CD4-positive, alpha-beta T cell (primary cell): ENCODE results near the gene KATNAL1. TPM values are rescaled to one million over a fixed set of nuclear protein-coding genes. Genes with fewer than 3 reads are reported as not detected.

Experiments used
- ATAC-seq: fragments of 200-7000 bp; cut with Tn5 transposase; one replicate; pipeline ENCODE4 v1.10.0; 2022; ENCODE audit warnings: mild to moderate bottlenecking; ENCODE audit not compliant: poor library complexity
- CTCF ChIA-PET: fragments of 350-600 bp; sonication (Branson Sonifier 250); formaldehyde crosslinking; loops from one replicate; lab custom pipeline; 2021; ENCODE audit warnings: antibody characterized with exemption, inconsistent platforms; lab: Charles Lee
- POLR2A ChIA-PET: fragments of 350-600 bp; sonication (Branson Sonifier 250); formaldehyde crosslinking; loops from one replicate; lab custom pipeline; 2021; ENCODE audit warnings: antibody characterized with exemption, inconsistent platforms; lab: Charles Lee
- DNase-seq, 14 experiments: peaks; one replicate each; pipeline ENCODE4 v3.0.0-alpha.2; 2013 to 2020; ENCODE audit warnings: mixed read lengths in 2 of 14
- H3K27ac ChIP-seq, 2 donors: one replicate each; pipeline versions ENCODE4 v1.5.1 to v1.7.0; 2013; ENCODE audit warnings: low read length in 2 of 2, low read depth in 1 of 2, mild to moderate bottlenecking in 1 of 2
- H3K27me3 ChIP-seq, 2 experiments: 1 replicate in 1 of 2; 2 replicates in 1 of 2; pipeline versions ENCODE4 v1.6.1 to v1.7.0; 2013; ENCODE audit warnings: low read length in 2 of 2, control low read depth in 1 of 2, mild to moderate bottlenecking in 1 of 2, moderate library complexity in 1 of 2; ENCODE audit not compliant: insufficient read depth in 2 of 2, control insufficient read depth in 1 of 2
- H3K36me3 ChIP-seq: one replicate; pipeline ENCODE4 v1.6.1; 2013; ENCODE audit warnings: low read length, control low read depth; ENCODE audit not compliant: insufficient read depth
- H3K4me1 ChIP-seq: one replicate; pipeline ENCODE4 v1.6.1; 2013; ENCODE audit warnings: low read length, control low read depth; ENCODE audit not compliant: insufficient read depth
- H3K4me3 ChIP-seq: one replicate; pipeline ENCODE4 v1.5.1; 2013; ENCODE audit warnings: mild to moderate bottlenecking, low read length, moderate library complexity
- H3K9me3 ChIP-seq, 2 experiments: 1 replicate in 1 of 2; 2 replicates in 1 of 2; pipeline versions ENCODE4 v1.6.1 to v1.7.0; 2013; ENCODE audit warnings: low read length in 2 of 2, mild to moderate bottlenecking in 2 of 2, control low read depth in 1 of 2, moderate library complexity in 1 of 2; ENCODE audit not compliant: control insufficient read depth in 1 of 2, insufficient read depth in 1 of 2
- H3K27ac Mint-ChIP-seq: one replicate; pipeline ENCODE4 v1.8.0; 2020; ENCODE audit warnings: mixed read lengths
- H3K27me3 Mint-ChIP-seq: one replicate; pipeline ENCODE4 v1.8.0; 2021; ENCODE audit warnings: mixed read lengths
- H3K36me3 Mint-ChIP-seq: one replicate; pipeline ENCODE4 v1.8.0; 2021; ENCODE audit warnings: low read depth, mixed read lengths
- H3K4me1 Mint-ChIP-seq: one replicate; pipeline ENCODE4 v1.8.0; 2021; ENCODE audit warnings: low read depth, mixed read lengths
- H3K4me3 Mint-ChIP-seq: one replicate; pipeline ENCODE4 v1.8.0; 2020; ENCODE audit warnings: mild to moderate bottlenecking, mixed read lengths
- H3K9me3 Mint-ChIP-seq: one replicate; pipeline ENCODE4 v1.8.0; 2020; ENCODE audit warnings: mixed read lengths
- CTCF ChIP-seq: fragments of 200-600 bp; IDR thresholded peaks from one replicate; pipeline ENCODE4 v1.8.0; 2022; ENCODE audit warnings: antibody characterized with exemption, mild to moderate bottlenecking
- intact Hi-C, 2 experiments: fragments of 100-400 bp; cut with DNase I in 1 of 2; cut with micrococcal nuclease in 1 of 2; formaldehyde crosslinking; loops; one replicate each; pipeline versions ENCODE4 v1.15.1 to v1.9.0; 2023 to 2025; cut with DNase I, micrococcal nuclease
- total RNA-seq, 174 experiments: library from RNA in 2 of 174; stranded (reverse) in 2 of 174; gene quantifications; one replicate each; pipeline ENCODE4 v1.2.3 and lab custom pipeline; 2021 to 2026

KATNAL1 gene
- total RNA-seq, 2 experiments from 2014 or later = 3.3 to 3.4 TPM

GRCh38 chr13:30222254-30222653 is 85.1 kb downstream of the KATNAL1 start:
- Histone ChIP-seq H3K36me3 (peaks cover 11% of the 10 kb centered on the region), H3K4me3 (no peak overlapping the region), H3K4me1 (no peaks in the 10 kb centered on the region), H3K27ac (no peak overlapping the region), H3K27me3 (no peaks in the 10 kb centered on the region), H3K9me3 (peaks cover 15 to 18% of the 10 kb centered on the region in 2 experiments)
- no peak for DNase-seq
- intact Hi-C loops = no loop called here
- Mint-ChIP-seq H3K4me1 (no peaks in the 10 kb centered on the region), H3K27me3 (no peaks in the 10 kb centered on the region), H3K36me3 (peaks cover 54% of the 10 kb centered on the region), H3K9me3 (peaks cover 4% of the 10 kb centered on the region), H3K27ac (no peak overlapping the region), H3K4me3 (no peak overlapping the region)
- no peak for ATAC-seq
- POLR2A ChIA-PET = no interaction called here
- TF ChIP-seq CTCF = no peak
- CTCF ChIA-PET = no interaction called here

GRCh38 chr13:30216111-30216510 is 91.2 kb downstream of the KATNAL1 start:
- DNase-seq (peak in 1 of 14 experiments; percentile 5), ATAC-seq (no peak)
- Histone ChIP-seq H3K27ac (no peak overlapping the region), H3K27me3 (no peaks in the 10 kb centered on the region), H3K36me3 (no peaks in the 10 kb centered on the region), H3K9me3 (peaks cover 0 to 3% of the 10 kb centered on the region in 2 experiments), H3K4me3 (no peak overlapping the region), H3K4me1 (no peaks in the 10 kb centered on the region)
- ChIA-PET CTCF (no interaction called here), POLR2A (no interaction called here)
- intact Hi-C loops = no loop called here
- TF ChIP-seq CTCF = no peak
- H3K4me1 Mint-ChIP-seq = no peaks in the 10 kb centered on the region
- H3K27ac Mint-ChIP-seq = no peak overlapping the region
- H3K27me3 Mint-ChIP-seq = no peaks in the 10 kb centered on the region
- H3K9me3 Mint-ChIP-seq = no peaks in the 10 kb centered on the region
- H3K4me3 Mint-ChIP-seq = no peak overlapping the region
- H3K36me3 Mint-ChIP-seq = peaks cover 2% of the 10 kb centered on the region

- no peak overlapping the region for H3K27ac ChIP-seq
- CTCF ChIA-PET = no interaction called here
- intact Hi-C loops = no loop called here
- DNase-seq (no peak), ATAC-seq (no peak)
- H3K36me3 ChIP-seq = peaks cover 2% of the 10 kb centered on the region
- H3K9me3 ChIP-seq = peaks cover 0 to 3% of the 10 kb centered on the region in 2 experiments
- no peaks in the 10 kb centered on the region for H3K36me3 Mint-ChIP-seq
- no peak for TF ChIP-seq CTCF
- no peaks in the 10 kb centered on the region for H3K27me3 Mint-ChIP-seq
- H3K27ac Mint-ChIP-seq = no peak overlapping the region
- no peaks in the 10 kb centered on the region for H3K4me1 ChIP-seq
- H3K27me3 ChIP-seq = no peaks in the 10 kb centered on the region
- peaks cover 7% of the 10 kb centered on the region for H3K4me1 Mint-ChIP-seq
- POLR2A ChIA-PET = no interaction called here
- no peaks in the 10 kb centered on the region for H3K9me3 Mint-ChIP-seq
- H3K4me3 ChIP-seq = no peak overlapping the region
- H3K4me3 Mint-ChIP-seq = no peak overlapping the region
Observed at GRCh38 chr13:30212256-30212655, 95.1 kb downstream of the KATNAL1 start.
